Forelimb muscle (tissue), 1 donor: ENCODE data around the gene CEACAM5. TPM values are rescaled to one million over a fixed set of nuclear protein-coding genes. Genes with fewer than 3 reads are reported as not detected.
"Not testable (repeated sequence)": the region's sequence is repeated elsewhere in the genome, so short reads cannot be mapped to it uniquely, and the experiment has no call there.

Experiments
- DNase-seq: peaks from one replicate; pipeline ENCODE4 v3.0.0-alpha.2; 2013; ENCODE audit warnings: low read depth
- polyA plus RNA-seq: library from polyadenylated mRNA; unstranded; fragments of 120-200 nt; gene quantifications from one replicate; pipeline ENCODE4 v1.2.1, GENCODE V29; 2013; ENCODE audit not compliant: insufficient read length

The CEACAM5 gene
- polyA plus RNA-seq, 1 donor = not detected

- no peak for DNase-seq
Measured at GRCh38 chr19:41700381-41701195, 7.8 kb upstream of the CEACAM5 start.

DNA sequence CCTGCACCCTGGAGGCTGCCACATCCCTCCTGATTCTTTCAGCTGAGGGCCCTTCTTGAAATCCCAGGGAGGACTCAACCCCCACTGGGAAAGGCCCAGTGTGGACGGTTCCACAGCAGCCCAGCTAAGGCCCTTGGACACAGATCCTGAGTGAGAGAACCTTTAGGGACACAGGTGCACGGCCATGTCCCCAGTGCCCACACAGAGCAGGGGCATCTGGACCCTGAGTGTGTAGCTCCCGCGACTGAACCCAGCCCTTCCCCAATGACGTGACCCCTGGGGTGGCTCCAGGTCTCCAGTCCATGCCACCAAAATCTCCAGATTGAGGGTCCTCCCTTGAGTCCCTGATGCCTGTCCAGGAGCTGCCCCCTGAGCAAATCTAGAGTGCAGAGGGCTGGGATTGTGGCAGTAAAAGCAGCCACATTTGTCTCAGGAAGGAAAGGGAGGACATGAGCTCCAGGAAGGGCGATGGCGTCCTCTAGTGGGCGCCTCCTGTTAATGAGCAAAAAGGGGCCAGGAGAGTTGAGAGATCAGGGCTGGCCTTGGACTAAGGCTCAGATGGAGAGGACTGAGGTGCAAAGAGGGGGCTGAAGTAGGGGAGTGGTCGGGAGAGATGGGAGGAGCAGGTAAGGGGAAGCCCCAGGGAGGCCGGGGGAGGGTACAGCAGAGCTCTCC lies 6.9 kb upstream of the CEACAM5 start:
- no peak for DNase-seq

GRCh38 chr19:41702171-41702651 lies 6.2 kb upstream of the CEACAM5 start:
- DNase-seq = no peak

GRCh38 chr19:41703602-41704293 lies 4.7 kb upstream of the CEACAM5 start:
- DNase-seq = no peak

GRCh38 chr19:41705393-41706174 lies 2.8 kb upstream of the CEACAM5 start:
- no peak for DNase-seq

DNA sequence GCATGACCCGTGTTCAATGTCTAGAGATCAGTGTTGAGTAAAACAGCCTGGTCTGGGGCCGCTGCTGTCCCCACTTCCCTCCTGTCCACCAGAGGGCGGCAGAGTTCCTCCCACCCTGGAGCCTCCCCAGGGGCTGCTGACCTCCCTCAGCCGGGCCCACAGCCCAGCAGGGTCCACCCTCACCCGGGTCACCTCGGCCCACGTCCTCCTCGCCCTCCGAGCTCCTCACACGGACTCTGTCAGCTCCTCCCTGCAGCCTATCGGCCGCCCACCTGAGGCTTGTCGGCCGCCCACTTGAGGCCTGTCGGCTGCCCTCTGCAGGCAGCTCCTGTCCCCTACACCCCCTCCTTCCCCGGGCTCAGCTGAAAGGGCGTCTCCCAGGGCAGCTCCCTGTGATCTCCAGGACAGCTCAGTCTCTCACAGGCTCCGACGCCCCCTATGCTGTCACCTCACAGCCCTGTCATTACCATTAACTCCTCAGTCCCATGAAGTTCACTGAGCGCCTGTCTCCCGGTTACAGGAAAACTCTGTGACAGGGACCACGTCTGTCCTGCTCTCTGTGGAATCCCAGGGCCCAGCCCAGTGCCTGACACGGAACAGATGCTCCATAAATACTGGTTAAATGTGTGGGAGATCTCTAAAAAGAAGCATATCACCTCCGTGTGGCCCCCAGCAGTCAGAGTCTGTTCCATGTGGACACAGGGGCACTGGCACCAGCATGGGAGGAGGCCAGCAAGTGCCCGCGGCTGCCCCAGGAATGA lies 1.5 kb upstream of the CEACAM5 start:
- DNase-seq = no peak

DNA sequence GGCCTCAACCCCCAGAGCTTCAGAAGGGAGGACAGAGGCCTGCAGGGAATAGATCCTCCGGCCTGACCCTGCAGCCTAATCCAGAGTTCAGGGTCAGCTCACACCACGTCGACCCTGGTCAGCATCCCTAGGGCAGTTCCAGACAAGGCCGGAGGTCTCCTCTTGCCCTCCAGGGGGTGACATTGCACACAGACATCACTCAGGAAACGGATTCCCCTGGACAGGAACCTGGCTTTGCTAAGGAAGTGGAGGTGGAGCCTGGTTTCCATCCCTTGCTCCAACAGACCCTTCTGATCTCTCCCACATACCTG lies 969 bp upstream of the CEACAM5 start:
- no peak for DNase-seq

DNA sequence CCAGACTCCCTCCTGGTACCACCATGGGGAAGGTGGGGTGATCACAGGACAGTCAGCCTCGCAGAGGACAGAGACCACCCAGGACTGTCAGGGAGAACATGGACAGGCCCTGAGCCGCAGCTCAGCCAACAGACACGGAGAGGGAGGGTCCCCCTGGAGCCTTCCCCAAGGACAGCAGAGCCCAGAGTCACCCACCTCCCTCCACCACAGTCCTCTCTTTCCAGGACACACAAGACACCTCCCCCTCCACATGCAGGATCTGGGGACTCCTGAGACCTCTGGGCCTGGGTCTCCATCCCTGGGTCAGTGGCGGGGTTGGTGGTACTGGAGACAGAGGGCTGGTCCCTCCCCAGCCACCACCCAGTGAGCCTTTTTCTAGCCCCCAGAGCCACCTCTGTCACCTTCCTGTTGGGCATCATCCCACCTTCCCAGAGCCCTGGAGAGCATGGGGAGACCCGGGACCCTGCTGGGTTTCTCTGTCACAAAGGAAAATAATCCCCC lies 505 bp upstream of the CEACAM5 start:
- DNase-seq = no peak

DNA sequence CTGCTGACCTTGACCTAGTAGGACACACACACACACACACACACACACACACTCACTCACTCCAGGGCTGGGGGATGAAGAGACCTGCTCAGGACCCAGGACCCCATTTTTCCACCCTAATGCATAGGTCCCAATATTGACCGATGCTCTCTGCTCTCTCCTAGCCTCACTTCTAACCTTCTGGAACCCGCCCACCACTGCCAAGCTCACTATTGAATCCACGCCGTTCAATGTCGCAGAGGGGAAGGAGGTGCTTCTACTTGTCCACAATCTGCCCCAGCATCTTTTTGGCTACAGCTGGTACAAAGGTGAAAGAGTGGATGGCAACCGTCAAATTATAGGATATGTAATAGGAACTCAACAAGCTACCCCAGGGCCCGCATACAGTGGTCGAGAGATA lies 1.1 kb downstream of the CEACAM5 start:
- DNase-seq = not testable (repeated sequence)

DNA sequence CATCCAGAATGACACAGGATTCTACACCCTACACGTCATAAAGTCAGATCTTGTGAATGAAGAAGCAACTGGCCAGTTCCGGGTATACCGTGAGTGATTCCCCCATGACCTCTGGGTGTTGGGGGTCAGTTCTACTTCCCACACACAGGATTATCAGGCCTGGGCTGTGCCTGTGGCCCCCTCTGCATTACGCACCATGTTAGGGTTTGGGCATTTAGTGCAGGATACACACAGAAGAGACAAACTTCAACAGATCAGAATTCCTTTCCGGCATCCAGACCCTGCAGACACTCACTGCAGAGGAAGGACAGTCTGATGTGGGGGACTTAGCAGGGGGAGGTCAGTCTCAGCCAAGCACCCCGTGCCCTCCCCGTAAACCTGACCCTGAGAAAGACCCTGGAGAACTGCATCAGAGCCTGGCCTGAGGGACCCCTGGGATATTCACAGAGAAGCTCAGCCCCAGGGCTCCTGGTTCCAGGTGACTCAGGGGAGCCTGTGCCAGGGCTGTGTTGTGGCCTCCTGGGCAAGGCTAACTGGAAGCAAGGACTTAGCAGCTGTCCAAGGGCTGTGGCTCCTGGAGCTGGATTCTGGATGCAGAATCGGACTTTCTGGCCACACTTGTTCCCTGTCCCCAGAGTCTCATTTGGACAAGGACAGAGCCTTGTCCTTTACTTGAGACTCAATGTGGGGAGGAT lies 1.7 kb downstream of the CEACAM5 start:
- DNase-seq = no peak

GRCh38 chr19:41711376-41712261 lies 3.2 kb downstream of the CEACAM5 start:
- no peak for DNase-seq

GRCh38 chr19:41714598-41714997 lies 6.2 kb downstream of the CEACAM5 start:
- DNase-seq = no peak

DNA sequence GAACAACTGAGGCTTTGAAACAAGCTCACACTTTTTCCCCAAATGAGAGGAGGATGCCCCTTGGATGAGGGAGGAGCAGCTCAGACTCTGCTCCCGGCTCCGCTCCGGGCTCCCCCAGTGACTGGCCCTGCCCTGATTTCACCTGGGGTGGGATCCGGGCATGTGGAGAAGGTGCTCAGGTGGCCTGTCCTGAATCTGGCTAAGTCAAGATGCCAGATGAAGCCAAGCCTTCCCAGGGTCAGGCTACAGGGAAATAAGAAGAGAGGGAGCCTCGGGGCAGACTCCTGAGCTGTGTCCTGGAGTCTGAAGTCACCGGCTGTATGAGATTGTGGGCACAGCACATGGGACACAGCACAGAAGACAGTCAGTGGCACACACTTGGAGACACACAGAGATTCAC lies 10.3 kb downstream of the CEACAM5 start:
- no peak for DNase-seq

GRCh38 chr19:41720103-41720502 lies 11.7 kb downstream of the CEACAM5 start:
- no peak for DNase-seq

GRCh38 chr19:41726493-41726892 lies 18.1 kb downstream of the CEACAM5 start:
- no peak for DNase-seq

- no peak for DNase-seq
Measured at GRCh38 chr19:41734156-41734555, 25.7 kb downstream of the CEACAM5 start.

GRCh38 chr19:41734585-41734984 lies 26.2 kb downstream of the CEACAM5 start:
- DNase-seq = no peak

- DNase-seq = no peak
Measured at GRCh38 chr19:41735071-41735600, 26.7 kb downstream of the CEACAM5 start.

- no peak for DNase-seq
Measured at GRCh38 chr19:41739361-41739760, 30.9 kb downstream of the CEACAM5 start.
